GM21360 (cell line): ENCODE results near the gene PLEKHG3.

Experiments
- ATAC-seq: cut with Tn5 transposase; IDR thresholded peaks from one replicate; pipeline ENCODE4 v1.9.1; 2021; ENCODE audit warnings: mild to moderate bottlenecking, moderate library complexity; ENCODE audit not compliant: unreplicated experiment

Gene PLEKHG3

DNA sequence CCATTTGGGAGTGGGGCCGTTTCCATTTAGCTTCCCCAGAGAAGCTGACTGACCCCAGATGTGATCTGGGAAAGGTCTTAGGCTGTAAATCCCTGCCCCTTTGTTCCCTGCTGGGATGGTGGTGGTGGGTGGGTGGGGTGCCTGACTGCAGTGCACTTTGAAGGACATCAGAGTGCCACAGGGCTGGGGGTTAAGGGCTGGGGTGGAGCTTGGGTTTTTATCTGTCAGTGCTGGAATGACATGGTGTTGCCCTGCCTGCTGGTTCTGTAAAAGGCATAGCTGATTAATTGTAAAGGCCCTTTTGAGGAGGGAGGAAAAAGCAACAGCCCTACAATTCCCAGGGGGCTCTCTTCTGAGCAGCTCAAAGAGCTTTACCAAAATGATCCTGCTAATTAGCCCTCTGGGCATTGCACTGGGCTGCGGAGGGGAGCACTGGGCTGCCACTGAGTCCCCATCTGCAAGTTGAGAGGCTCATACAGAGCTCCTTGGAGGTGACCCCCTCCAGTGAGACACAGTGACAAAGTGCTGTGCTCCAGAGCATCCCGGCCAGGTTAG lies 21.1 kb downstream of the PLEKHG3 start:
- ATAC-seq = no peak

DNA sequence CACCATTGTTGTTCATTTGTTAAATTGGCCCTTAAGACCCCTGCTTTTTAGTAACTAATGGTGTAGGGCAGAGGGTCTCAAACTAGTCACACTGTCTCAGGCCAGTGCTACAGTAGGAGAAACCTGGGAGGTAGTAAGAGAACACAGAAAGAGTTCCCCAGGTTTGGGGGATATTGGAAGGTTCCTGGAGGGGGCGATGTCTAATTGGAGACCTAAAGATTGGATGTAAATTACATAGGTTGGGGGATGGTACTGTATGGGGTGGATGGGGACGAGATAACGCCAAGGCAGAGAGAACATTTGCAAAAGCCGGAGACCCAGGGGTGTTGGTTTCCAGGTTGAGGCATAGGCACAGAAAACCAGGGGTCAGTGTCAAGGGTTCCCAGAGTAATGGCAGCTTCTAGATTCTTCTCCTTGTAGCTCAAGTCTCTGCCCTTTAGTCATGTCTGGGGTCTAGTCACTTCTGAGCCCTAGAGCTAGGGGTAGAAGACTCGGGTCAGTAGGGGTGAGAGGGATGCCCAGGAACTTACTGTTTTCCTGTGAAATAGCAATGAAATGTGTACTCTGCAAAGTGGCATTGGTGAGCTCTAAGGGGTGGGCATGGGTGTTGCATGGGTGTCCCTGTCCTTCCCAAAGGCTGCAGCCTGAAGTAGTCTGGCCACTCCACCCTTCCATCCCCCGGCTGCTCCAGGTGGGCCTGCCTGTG lies 21.8 kb downstream of the PLEKHG3 start:
- no peak for ATAC-seq

GRCh38 chr14:64726585-64726890 lies 22.3 kb downstream of the PLEKHG3 start:
- ATAC-seq = no peak

DNA sequence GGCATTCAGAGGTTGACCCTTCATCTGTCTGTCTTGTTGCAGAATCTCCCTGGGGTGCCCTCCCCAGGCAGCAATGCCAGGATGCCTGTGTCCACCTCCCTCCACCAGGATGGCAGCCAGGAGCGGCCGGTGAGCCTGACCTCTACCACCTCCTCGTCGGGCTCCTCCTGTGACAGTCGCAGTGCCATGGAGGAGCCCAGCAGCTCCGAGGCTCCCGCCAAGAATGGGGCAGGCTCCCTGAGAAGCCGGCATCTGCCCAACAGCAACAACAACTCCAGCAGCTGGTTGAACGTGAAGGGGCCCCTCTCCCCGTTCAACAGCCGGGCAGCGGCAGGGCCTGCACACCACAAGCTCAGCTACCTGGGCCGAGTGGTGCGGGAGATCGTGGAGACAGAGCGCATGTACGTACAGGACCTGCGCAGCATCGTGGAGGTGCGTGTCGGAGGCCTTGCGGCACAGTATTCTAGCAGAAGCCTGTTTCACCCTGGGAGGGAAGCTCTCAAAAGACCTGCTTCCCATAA lies 23.4 kb downstream of the PLEKHG3 start:
- no peak for ATAC-seq

DNA sequence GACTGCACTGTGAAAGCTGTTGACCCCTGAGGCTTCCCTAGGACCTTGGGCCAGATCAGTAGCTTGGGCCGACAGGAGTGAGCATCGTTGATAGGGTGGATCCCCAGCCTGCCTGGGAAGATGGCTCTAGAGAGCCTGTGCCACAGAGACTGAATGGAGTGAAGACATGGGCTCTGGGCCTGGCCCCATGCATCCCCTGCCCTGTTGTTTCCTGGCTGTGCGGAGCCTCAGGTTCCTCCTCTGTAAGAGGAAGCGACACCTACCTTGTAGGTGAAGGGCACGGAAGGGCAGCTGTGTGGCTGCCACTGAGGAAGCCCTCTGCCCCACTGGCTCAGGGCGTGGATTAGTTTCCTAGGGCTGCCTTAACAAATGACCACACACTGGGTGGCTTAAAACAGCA lies 23.9 kb downstream of the PLEKHG3 start:
- ATAC-seq = no peak

GRCh38 chr14:64728856-64729255 lies 24.6 kb downstream of the PLEKHG3 start:
- no peak for ATAC-seq

DNA sequence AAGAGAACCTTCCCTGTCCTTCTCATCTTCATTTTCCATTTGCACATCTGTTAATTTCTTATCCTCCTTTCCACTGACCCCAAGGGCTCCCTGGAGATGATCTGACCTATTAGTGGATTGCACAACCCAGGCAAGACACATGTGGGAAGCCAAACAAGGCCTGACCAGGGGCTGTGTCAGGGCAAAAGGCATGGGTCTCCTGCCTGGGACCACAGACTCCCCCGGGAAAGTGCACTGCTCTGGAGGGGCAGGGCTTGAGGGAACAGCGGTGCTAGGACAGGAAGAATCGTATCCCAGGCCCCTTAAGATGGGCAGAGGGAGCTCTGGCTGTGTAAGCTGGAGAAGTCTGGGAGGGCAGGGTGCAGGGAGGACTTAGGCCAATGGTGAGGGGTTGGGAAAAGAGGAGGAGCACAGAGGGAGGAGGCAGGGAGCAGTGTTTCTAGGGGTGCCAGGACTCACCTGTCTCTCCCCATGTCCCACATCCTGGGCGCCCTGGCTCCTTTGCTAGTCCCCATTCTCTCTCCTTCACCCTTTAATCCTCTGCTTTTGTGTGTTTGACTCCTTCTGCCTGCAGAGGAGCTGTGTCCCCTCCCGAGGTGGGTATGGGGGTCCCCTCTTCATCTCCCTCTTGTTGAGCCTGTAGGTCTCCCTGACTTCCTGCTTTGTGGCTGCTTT lies 25.3 kb downstream of the PLEKHG3 start:
- no peak for ATAC-seq

DNA sequence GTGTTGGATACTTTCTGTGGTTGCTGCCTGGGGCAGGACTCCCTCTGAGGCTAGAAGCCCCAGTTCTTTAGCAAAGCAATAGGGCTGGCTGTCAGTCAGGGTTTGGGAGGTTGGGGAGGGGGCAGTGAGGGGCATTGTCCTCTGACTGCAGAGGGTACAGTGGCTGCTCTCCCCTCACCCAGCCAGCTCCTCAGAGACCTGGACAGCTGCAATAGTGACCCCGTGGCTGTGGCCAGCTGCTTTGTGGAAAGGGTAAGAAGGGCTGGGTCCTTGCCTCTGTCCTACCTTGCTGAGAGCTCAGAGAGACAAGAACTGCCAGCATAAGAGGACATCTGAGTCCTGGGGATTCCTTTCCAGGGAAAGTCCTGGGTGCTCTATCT lies 25.8 kb downstream of the PLEKHG3 start:
- ATAC-seq = no peak

- no peak for ATAC-seq
Measured at GRCh38 chr14:64730681-64731080, 26.5 kb downstream of the PLEKHG3 start.

DNA sequence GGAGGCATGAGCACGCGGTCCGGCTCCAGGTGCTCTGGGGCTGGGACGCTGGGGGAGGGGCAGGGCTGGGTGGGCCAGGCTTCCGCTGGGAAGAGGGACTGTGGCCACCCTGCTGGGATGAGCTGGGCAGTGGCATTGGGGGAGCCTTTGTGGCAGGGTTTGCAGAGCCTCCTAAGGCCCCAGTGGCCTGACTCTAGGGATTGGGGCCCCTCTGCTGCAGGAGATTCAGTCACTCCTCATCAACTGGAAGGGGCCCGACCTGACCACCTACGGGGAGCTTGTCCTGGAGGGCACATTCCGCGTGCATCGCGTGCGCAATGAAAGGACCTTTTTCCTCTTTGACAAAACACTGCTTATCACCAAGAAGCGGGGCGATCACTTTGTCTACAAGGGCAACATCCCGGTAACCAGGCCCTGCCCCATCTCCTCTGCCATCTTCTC lies 26.9 kb downstream of the PLEKHG3 start:
- ATAC-seq = no peak

GRCh38 chr14:64732066-64732465 lies 27.8 kb downstream of the PLEKHG3 start:
- ATAC-seq = no peak

- no peak for ATAC-seq
Measured at GRCh38 chr14:64732536-64733120, 28.4 kb downstream of the PLEKHG3 start.

- no peak for ATAC-seq
Measured at GRCh38 chr14:64733321-64733720, 29.1 kb downstream of the PLEKHG3 start.

GRCh38 chr14:64733899-64734298 lies 29.7 kb downstream of the PLEKHG3 start:
- no peak for ATAC-seq

GRCh38 chr14:64734990-64735389 lies 30.8 kb downstream of the PLEKHG3 start:
- no peak for ATAC-seq

DNA sequence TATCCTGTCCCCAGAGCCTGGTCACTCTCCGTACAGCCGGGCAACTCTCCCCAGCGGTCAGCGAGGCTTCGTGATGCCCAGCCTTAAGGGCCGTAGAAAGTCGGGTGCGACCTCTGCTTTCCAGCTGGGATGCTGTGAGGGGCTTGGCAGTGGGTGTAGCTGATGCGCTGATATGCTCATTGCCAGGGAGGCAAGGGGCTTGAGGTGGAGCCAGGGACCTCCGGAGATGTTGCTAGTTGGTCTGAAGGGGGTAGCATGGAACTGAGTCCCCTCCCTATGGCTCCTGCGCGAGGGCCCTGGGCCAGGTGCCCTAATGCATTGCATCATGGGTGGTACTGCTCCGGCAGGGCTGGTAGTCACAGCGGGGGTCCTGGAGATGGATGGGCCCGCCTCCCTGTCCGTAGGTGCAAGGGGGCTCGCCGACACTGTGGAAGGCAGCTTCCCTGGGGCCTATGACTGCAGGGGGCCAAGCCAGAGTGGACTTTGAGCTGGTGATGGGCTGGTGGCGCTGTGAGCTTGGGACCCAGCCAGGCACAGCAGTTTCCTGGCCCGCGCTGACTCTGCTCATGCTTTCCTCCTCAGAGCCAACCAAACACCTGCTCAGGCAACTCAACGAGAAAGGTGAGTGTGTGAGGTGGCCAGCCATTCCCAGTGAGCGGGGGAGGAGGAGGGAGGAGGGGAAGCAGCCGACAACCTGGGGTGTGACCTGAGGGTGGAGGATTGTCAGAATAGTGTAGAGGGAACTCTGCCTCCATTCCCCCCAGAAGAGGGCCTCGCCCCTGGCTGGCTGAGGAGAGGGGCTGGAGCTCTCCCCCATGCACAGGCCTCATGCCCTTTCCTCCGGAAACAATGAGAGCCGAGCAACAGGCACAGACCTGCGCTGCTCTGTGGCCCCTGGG lies 32.3 kb downstream of the PLEKHG3 start:
- no peak for ATAC-seq

GRCh38 chr14:64737391-64738280 lies 33.4 kb downstream of the PLEKHG3 start:
- ATAC-seq = no peak

- ATAC-seq = no peak
Measured at GRCh38 chr14:64738281-64738804, 34.1 kb downstream of the PLEKHG3 start.

DNA sequence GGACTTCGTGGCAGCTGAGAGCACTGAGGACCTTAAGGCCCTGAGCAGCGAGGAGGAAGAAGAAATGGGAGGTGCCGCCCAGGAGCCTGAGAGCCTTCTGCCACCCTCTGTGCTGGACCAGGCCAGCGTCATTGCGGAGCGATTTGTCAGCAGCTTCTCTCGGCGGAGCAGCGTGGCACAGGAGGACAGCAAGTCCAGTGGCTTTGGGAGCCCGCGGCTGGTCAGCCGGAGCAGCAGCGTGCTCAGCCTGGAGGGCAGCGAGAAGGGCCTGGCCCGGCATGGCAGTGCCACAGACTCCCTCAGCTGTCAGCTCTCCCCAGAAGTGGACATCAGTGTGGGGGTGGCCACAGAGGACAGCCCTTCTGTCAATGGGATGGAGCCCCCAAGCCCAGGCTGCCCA lies 37.0 kb downstream of the PLEKHG3 start:
- no peak for ATAC-seq

DNA sequence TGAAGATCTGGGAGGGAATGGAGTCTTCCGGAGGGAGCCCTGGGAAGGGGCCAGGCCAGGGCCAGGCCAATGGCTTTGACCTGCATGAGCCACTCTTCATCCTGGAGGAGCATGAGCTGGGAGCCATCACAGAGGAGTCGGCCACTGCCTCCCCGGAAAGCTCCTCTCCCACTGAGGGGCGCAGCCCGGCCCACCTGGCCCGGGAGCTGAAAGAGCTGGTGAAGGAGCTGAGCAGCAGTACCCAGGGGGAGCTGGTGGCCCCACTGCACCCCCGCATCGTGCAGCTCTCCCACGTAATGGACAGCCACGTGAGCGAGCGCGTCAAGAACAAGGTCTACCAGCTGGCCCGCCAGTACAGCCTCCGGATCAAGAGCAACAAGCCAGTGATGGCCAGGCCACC lies 37.7 kb downstream of the PLEKHG3 start:
- ATAC-seq = no peak
